Ramos (cell line): ENCODE data around the gene MYEOV.

Experiments
- in situ Hi-C: fragments of 300-500 bp; cut with MboI; formaldehyde crosslinking; loops from one replicate; pipeline ENCODE4 v1.14.3; 2022; ENCODE audit warnings: low sequenced_read_pairs; ENCODE audit not compliant: unreplicated experiment

MYEOV gene

GRCh38 chr11:69265210-69265609, 28.7 kb upstream of the MYEOV start:
- in situ Hi-C loops, result no loop called here

- in situ Hi-C loops, result no loop called here
These were observed 27.9 kb upstream of the MYEOV start for GRCh38 chr11:69265911-69266510.

GRCh38 chr11:69267395-69267805, 26.6 kb upstream of the MYEOV start:
- in situ Hi-C loops, result no loop called here

GRCh38 chr11:69268911-69269310, 25.0 kb upstream of the MYEOV start:
- in situ Hi-C loops, result no loop called here

- in situ Hi-C loops, result no loop called here
These were observed 24.6 kb upstream of the MYEOV start for GRCh38 chr11:69269388-69269787.

GRCh38 chr11:69269926-69270697, 23.8 kb upstream of the MYEOV start:
- in situ Hi-C loops, result no loop called here

GRCh38 chr11:69270941-69271340, 23.0 kb upstream of the MYEOV start:
- in situ Hi-C loops, result no loop called here

- in situ Hi-C loops, result no loop called here
These were observed 21.9 kb upstream of the MYEOV start for GRCh38 chr11:69272055-69272454.

GRCh38 chr11:69272831-69273485, 21.0 kb upstream of the MYEOV start:
- in situ Hi-C loops, result no loop called here

GRCh38 chr11:69273571-69273970, 20.4 kb upstream of the MYEOV start:
- in situ Hi-C loops, result no loop called here

- in situ Hi-C loops, result no loop called here
These were observed 19.4 kb upstream of the MYEOV start for GRCh38 chr11:69274531-69275016.

GRCh38 chr11:69275178-69275577, 18.8 kb upstream of the MYEOV start:
- in situ Hi-C loops, result no loop called here

GRCh38 chr11:69276165-69276564, 17.8 kb upstream of the MYEOV start:
- in situ Hi-C loops, result no loop called here

GRCh38 chr11:69277074-69277809, 16.7 kb upstream of the MYEOV start:
- in situ Hi-C loops, result no loop called here

GRCh38 chr11:69278091-69278867, 15.7 kb upstream of the MYEOV start:
- in situ Hi-C loops, result no loop called here

- in situ Hi-C loops, result no loop called here
These were observed 13.5 kb upstream of the MYEOV start for GRCh38 chr11:69280451-69280850.

- in situ Hi-C loops, result no loop called here
These were observed 13.0 kb upstream of the MYEOV start for GRCh38 chr11:69280994-69281393.

- in situ Hi-C loops, result no loop called here
These were observed 10.5 kb upstream of the MYEOV start for GRCh38 chr11:69283446-69283845.

- in situ Hi-C loops, result no loop called here
These were observed 9.9 kb upstream of the MYEOV start for GRCh38 chr11:69284081-69284511.

GRCh38 chr11:69285091-69285490, 8.9 kb upstream of the MYEOV start:
- in situ Hi-C loops, result no loop called here
